Activated CD4-positive, alpha-beta T cell treated with anti-CD3 and anti-CD28 coated beads for 1 hour (primary cell): ENCODE data around the gene PARVB.

Experiments
- DNase-seq: peaks from one replicate; pipeline ENCODE4 v3.0.0-alpha.2; 2020

The PARVB gene

GRCh38 chr22:44024288-44024921 lies at the start of gene PARVB:
PARVB (plus strand) TSS chr22:44024302; CDS start chr22:44024340, 38 bp downstream.
- DNase-seq, result no peak

DNA sequence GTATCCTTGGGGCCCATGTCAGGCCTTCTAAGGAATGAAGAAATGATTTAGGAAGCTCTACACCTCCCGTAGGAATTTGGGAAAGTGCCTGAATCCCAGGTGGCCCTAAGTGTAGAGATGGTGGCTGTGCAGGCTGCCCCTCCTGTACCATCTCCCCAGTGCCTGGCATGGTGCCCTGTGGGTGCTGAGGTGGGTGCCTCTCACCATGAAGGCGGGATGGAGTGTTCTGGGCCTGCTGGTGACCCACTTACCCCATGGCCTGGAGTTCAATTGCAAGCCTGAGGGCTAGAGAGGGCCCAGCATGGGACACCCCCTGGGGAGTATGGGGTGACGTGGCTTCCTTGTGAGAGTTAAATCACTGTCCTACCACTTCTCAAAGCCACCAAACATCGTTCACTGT lies 49.1 kb upstream of the PARVB start:
- DNase-seq, result no peak

DNA sequence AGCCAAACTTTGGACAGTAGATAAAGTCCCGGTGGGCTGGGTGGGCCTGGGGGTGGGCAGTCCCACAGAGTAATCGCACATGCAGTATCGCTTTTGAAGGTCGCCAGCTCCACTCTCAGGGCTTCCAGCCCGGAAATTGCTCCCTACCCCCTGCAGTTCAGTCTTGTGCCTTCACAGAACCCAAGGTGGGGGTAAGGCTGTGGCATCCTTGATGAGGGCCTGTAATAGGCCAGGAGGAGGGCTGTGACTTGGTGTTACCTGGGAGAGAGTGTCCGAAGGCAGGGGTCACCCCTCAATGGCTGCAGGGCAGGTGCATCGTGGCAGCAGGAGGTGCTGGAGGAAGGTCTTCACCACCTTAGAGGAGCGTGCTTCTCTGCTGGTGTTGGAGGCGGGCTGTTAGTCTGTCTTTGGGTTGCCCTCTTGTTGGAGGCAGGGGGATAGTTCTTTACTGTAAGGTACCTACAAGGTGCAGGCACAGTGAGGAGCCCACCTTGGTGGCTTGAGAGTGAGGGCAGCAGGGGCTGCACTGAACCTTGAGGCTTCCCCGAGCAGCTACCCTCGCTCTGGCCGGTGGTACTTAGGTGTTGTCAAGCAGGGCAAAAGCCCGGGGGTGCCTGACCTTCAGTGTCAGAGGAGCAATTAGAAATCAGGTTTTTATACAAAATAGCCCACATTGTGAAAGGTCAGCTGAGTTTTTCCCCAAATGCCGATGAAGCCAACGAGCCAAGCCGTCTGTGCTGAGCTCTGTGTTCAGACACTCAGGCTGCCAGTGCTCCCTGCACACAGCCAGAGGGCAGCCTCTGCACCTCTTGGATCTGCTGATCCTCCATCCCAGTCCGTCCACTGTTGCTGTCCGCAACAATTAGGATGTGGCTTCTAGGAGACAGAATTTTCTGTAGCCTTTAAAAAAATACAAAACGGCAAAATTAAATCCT lies 47.0 kb upstream of the PARVB start:
- DNase-seq, result no peak

DNA sequence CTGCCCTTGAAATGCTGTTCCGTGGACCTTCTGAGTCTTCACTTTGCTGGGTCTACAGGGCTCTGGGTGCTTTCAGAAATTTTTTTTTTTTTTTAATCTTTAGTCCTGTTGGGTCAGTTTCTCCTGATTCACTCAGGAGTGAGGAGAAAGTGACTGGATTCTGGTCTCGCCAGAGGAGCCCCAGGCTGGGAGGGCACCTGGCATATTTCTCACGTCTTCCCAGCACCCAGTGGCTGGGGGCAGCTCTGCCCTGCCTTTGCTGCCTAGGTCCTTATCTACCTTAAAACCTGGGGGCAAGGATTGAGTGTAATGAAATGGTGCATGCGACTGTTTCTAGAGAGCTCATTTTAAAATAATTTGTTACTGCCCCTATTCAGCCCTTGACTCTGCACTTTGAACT lies 45.5 kb upstream of the PARVB start:
- no peak for DNase-seq

DNA sequence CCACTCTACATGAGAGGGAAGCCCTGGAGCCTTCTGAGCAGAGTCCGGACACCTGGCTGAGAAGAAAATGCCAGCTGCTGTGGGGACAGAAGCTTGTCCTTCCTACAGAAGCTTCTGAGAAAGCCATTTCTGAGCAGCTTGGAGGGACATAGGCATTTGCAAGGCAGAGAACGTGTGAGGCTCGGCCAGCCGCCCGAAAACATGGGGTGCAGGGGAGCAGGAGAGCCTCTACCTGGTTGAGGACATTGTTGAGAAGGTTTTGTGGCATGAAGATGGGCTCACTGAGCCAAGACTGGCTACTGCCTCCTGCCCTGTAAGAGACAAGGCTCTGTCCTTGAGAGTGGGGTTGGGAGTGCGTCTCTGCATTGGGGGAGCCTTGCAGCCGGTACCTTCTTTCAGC lies 43.5 kb upstream of the PARVB start:
- DNase-seq, result no peak

- DNase-seq, result no peak
These were observed 43.1 kb upstream of the PARVB start for GRCh38 chr22:43980996-43981395.

GRCh38 chr22:43983808-43984207 lies 40.3 kb upstream of the PARVB start:
- no peak for DNase-seq

DNA sequence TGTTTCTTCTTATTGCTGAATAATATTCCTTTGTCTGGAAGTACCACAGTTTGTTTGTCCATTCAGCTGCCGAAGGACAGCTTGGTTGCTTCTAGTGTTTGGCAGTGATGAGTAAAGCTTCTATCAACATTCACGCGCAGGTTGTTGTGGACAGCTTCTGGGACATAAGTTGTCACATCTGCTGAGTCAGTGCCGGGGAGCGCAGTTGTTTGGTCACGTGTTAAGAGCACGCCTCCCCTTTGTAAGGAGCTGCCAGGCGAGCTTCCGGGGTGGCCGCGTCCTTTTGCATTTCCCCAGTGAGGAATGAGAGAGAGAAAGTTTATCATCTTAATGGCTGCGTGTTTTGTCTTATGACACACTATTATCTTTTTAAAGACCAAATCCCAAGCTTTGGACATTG lies 38.6 kb upstream of the PARVB start:
- DNase-seq, result no peak

- DNase-seq, result no peak
These were observed 35.8 kb upstream of the PARVB start for GRCh38 chr22:43988116-43988820.

DNA sequence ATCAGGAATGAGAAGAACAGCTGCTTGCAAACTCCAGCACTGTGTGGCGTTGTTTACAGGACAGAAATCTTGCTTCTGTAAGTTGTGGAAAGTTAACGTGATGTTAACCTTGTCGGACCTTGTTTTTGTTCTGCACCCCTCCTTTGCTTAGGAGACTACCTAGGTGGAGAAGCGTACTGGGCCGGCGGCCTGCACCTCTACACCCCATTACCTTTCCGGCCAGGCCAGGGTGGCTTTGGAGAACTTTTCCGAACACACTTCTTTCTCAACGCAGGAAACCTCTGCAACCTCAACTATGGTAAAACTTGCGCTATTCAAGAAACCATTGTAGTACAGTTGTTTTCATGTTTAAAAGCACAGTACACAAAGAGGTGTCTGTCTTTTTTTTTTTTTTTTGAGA lies 35.1 kb upstream of the PARVB start:
- DNase-seq, result no peak

DNA sequence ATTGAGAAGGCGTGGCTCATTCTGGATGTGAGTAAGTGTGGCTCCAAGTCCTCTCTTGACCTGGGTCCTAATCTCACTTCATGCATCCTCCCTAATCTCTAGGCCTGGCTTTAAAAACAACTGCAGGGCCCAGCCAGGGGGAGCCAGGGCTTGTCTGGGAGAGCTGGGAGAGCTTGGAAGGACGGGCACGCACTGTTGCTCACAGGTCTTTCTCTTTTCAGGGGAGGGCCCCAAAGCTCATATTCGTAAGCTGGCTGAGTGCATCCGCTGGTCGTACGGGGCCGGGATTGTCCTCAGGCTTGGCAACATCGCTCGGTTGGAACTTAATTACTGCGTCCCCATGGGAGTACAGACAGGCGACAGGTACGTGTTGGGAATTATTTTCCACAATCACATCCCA lies 34.1 kb upstream of the PARVB start:
- DNase-seq, result no peak

DNA sequence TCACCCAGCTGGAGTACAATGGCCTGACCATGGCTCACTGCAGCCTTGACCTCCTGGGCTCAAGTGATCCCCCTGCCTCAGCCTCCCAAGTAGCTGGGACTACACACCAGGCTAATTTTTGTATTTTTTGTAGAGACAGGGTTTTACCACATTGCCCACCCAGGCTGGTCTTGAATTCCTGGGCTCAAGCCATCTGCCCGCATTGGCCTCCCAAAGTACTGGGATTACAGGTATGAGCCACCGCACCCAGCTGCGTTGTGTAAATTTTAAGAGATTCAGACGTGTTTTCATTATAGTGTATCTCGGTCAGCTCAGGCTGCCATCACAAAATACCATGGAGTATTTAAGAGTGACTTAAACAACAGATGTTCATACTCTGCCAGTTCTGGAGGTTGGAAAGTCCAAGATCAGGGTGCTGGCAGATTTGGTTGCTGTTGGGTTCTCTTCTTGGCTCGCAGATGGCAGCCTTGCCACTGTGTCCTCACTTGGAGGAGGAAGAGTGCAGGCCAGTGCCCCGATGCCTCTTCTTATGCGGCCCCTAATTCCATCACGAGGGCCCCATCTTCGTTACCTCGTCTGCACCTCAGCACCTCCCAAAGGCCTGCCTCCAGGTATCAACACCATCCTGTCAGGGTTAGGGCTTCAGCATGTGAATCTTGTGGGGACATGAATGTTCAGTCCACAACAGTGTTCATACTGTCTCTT lies 32.6 kb upstream of the PARVB start:
- DNase-seq, result no peak

- no peak for DNase-seq
These were observed 31.7 kb upstream of the PARVB start for GRCh38 chr22:43992331-43992821.

DNA sequence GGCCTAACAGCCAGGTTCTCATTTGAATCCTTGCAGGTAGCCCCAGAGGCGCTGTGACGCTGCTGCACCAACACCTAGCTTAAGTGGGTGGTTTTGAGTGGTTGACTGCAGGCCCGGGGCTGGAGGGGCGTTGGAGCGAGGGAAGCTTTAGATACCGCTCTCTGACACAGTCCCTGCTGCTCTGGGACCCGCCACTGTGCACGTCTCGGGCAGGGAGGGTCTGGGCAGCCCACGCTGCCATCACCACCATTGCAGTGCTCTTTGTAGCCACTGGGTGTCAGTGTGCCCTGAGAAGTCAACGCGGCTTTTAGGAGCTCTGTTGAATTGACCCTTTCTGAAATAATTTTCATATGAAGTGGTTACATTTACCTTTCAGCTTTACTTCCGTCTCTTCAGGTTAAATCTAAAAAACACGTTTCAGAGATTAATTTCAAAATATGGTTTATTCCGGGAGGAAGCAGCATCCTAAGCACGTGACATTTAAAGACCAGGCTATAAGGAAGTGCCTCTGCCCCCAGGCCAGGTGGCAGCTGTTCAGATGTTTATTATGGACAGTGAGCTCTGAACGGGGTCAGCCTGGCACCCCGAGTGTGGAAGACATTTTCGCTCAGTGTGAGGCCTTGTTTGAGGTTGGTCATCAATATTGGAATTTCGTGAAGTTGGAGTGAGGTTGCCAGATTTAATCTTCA lies 30.9 kb upstream of the PARVB start:
- DNase-seq, result peak; percentile 25

DNA sequence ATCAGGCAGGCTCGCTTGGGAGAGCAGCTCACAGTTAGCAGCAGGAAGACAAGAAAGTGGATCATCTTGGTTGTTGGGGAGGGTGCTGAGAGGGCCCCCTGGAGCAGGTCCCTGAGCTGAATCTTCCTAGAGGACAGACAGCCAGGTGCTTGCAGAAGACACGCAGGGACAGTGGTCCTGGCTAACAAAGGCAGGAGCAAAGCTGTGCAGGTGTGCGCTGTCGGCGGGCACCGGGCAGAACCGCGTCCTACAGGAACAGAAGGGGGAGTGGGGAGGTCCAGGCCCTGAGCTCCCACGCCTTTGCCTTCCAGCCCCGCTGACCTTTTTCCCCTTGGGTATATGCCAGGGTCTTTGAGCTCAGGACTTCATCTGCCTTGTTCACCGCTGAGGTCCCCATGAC lies 30.1 kb upstream of the PARVB start:
- DNase-seq, result no peak

- no peak for DNase-seq
These were observed 29.7 kb upstream of the PARVB start for GRCh38 chr22:43994416-43994815.

- DNase-seq, result no peak
These were observed 28.9 kb upstream of the PARVB start for GRCh38 chr22:43995057-43995685.

GRCh38 chr22:43995798-43996169 lies 28.3 kb upstream of the PARVB start:
- DNase-seq, result no peak

- DNase-seq, result peak; percentile 45
These were observed 27.7 kb upstream of the PARVB start for GRCh38 chr22:43996170-43996980.

- no peak for DNase-seq
These were observed 27.2 kb upstream of the PARVB start for GRCh38 chr22:43996981-43997265.

GRCh38 chr22:43998679-43999264 lies 25.3 kb upstream of the PARVB start:
- DNase-seq, result no peak
